Tibial artery (tissue), 4 donors: Measurements from ENCODE around the gene RAB11FIP4.
A peak's percentile ranks its signal among the peaks of the same experiment; 100 is the strongest.

Experiments
- DNase-seq, 2 donors: peaks; one replicate each; pipeline ENCODE4 v3.0.0-alpha.2; 2019
- H3K27ac ChIP-seq, 2 donors: fragments of 200-600 bp; sonication (generic) in 1 of 2; 1 replicate in 1 of 2; 2 replicates in 1 of 2; pipeline ENCODE4 v1.5.1; 2018 to 2019; ENCODE audit warnings: mild to moderate bottlenecking in 1 of 2
- H3K27me3 ChIP-seq, 2 donors: fragments of 200-600 bp; sonication (generic) in 1 of 2; one replicate each; pipeline versions ENCODE4 v1.5.1 to v1.6.0; 2016 to 2019
- H3K36me3 ChIP-seq, 3 donors: fragments of 200-600 bp; sonication (generic) in 2 of 3; one replicate each; pipeline ENCODE4 v1.5.1; 2016 to 2019; ENCODE audit warnings: mild to moderate bottlenecking in 2 of 3
- H3K4me1 ChIP-seq, 4 donors: fragments of 200-600 bp; sonication (generic) in 2 of 4; 1 replicate in 3 of 4; 2 replicates in 1 of 4; pipeline ENCODE4 v1.5.1; 2016 to 2019
- H3K4me3 ChIP-seq, 2 donors: fragments of 200-600 bp; sonication (generic) in 1 of 2; 1 replicate in 1 of 2; 2 replicates in 1 of 2; pipeline ENCODE4 v1.5.1; 2018 to 2019; ENCODE audit warnings: mild to moderate bottlenecking in 2 of 2
- H3K9me3 ChIP-seq, 3 donors: fragments of 200-600 bp; sonication (generic) in 1 of 3; one replicate each; pipeline ENCODE4 v1.5.1; 2016 to 2019
- CTCF ChIP-seq, 2 experiments: fragments of 200-600 bp in 1 of 2; fragments of 450-650 bp in 1 of 2; IDR thresholded peaks; one replicate each; pipeline ENCODE4 v1.5.1; 2017 to 2019; ENCODE audit warnings: antibody characterized with exemption in 2 of 2, mild to moderate bottlenecking in 1 of 2, moderate library complexity in 1 of 2
- intact Hi-C: fragments of 100-400 bp; cut with DNase I; formaldehyde crosslinking; loops from one replicate; pipeline ENCODE4 v1.15.0; 2023; ENCODE audit warnings: low total_unique reads

The RAB11FIP4 gene

DNA sequence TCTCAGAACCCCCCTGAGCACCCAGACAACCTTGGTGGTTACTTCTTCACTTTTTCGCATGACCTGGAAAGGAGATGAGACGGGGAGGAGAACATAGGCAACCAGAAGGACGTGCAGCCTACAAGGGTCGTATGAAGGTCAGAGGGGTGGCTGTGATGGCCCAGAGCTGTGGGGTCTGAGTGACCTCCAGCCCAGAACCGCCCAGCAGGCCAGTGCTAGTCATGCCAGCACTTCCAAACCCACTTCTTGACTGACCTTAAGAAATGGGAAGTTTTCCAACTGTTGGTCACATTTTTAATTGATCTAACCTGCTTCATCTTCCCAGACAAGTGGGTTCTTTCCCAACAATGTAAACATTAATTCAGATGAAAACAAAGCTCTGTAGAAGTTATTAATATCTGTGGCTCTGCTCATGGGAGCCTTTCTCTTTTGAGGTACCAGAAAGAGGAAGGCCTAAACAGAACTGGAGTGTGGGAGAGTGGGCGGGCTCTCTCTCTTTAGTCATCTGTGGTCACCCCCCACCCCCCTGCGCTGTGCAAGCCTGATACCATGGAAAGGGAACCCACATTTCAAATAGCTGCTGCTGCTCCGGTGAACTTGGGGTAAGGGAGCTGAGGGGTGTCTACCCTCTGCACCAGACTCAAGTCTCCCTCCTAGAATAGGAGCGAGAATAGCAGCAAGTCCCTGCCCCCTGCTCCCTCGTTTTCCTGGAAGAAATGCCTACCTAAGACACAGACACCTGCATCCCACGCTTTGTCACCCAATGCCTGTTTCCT is 101.6 kb downstream of the RAB11FIP4 start:
- no peaks in the 10 kb centered on the region for H3K9me3 ChIP-seq
- peak in 1 of 2 donors; percentile 55 for DNase-seq
- no peak for TF ChIP-seq CTCF (IDR thresholded peaks at IDR 0.05)
- H3K27ac ChIP-seq, result no peak overlapping the region
- peaks cover 0 to 6% of the 10 kb centered on the region in 2 donors for H3K27me3 ChIP-seq
- intact Hi-C loops, result no loop called here
- H3K36me3 ChIP-seq, result no peaks in the 10 kb centered on the region
- peaks cover 0 to 10% (median 9%) of the 10 kb centered on the region in 4 donors for H3K4me1 ChIP-seq
- H3K4me3 ChIP-seq, result no peak overlapping the region

DNA sequence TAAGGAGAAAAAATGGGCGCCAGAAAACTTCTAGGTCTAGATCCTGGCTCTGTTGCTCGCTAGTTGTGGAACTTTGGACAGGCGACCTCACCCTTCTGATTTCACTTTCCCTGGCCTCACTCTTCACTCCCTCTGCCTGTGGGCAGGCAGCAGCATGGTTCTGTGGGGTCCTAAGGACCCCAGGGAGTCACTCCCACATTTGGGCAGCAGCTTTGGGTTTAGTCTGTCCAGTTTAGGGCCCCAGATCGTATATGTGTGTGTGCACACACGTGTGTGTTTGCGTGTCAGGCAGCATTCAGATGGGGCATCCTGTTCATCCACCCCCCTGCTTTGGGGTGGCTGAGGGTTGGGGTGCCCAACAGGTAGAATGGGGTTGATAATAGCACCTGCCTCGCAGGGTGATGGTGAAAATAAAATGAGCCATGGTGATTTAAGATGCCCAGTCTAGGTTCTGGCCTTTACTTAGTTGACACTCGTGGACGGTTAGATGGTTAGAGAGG is 102.2 kb downstream of the RAB11FIP4 start:
- peaks cover 0 to 4% of the 10 kb centered on the region in 2 donors for H3K27me3 ChIP-seq
- no peak for DNase-seq
- no peak overlapping the region for H3K4me3 ChIP-seq
- H3K4me1 ChIP-seq, result peaks cover 0 to 4% (median 2%) of the 10 kb centered on the region in 4 donors
- H3K36me3 ChIP-seq, result no peaks in the 10 kb centered on the region
- intact Hi-C loops, result no loop called here
- no peak overlapping the region for H3K27ac ChIP-seq
- no peak for TF ChIP-seq CTCF (IDR thresholded peaks at IDR 0.05)
- H3K9me3 ChIP-seq, result no peaks in the 10 kb centered on the region

DNA sequence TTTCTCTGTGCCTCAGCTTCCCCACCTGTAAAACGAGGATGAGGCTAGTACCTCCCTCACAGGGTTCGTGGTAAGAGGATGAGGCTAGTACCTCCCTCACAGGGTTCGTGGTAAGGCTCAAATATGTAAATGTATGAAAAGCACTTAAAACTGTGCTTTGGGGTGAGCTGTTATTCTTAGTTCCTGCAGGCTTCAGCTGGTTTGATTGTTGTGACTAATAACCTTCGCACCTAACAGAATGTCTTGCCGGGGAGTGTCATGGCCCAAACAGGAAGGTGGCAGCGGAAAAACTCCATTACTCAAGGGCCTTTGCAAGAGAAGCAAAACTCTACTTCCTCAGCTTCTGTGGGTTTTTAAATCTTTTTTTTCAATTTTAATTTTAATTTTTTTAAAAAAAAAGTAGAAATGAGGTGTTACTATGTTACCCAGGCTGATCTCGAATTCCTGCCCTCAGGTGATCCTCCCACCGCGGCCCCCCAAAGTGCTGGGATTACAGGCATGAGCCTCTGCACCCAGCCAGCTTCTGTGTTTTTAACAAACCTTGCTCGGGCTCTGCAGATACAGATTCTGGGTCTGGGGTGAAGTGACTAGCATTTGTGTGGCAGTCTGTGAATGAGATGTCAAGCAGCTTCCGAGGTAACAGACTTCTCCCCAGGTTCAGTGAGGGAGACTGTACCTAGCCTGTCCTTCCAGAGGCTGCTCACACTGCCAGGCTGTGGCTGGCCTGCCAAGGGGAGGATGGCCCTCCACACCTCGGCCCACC is 103.0 kb downstream of the RAB11FIP4 start:
- DNase-seq, result no peak
- H3K27me3 ChIP-seq, result peaks cover 0 to 4% of the 10 kb centered on the region in 2 donors
- no peak for TF ChIP-seq CTCF (IDR thresholded peaks at IDR 0.05)
- H3K36me3 ChIP-seq, result no peaks in the 10 kb centered on the region
- peaks cover 0 to 1% (median 0%) of the 10 kb centered on the region in 4 donors for H3K4me1 ChIP-seq
- intact Hi-C loops, result no loop called here
- H3K4me3 ChIP-seq, result no peak overlapping the region
- H3K9me3 ChIP-seq, result no peaks in the 10 kb centered on the region
- no peak overlapping the region for H3K27ac ChIP-seq

- intact Hi-C loops, result no loop called here
- H3K27ac ChIP-seq, result no peak overlapping the region
Measured at GRCh38 chr17:31495022-31495885, 103.8 kb downstream of the RAB11FIP4 start.

More at GRCh38 chr17:31495022-31495885, 103.8 kb downstream of the RAB11FIP4 start:
- no peaks in the 10 kb centered on the region for H3K9me3 ChIP-seq
- H3K27me3 ChIP-seq, result peaks cover 0 to 4% of the 10 kb centered on the region in 2 donors
- no peak overlapping the region for H3K4me3 ChIP-seq
- H3K4me1 ChIP-seq, result peaks cover 0 to 9% (median 4%) of the 10 kb centered on the region in 4 donors
- no peak for TF ChIP-seq CTCF (IDR thresholded peaks at IDR 0.05)
- no peak for DNase-seq
- no peaks in the 10 kb centered on the region for H3K36me3 ChIP-seq
